ENCODE data around the gene NEK8. TPM values are rescaled to one million over a fixed set of nuclear protein-coding genes. Genes with fewer than 3 reads are reported as not detected.
A peak's percentile ranks its signal among the peaks of the same experiment; 100 is the strongest.

NEK8 gene
- total RNA-seq, 1 donor from 2014 or later: 29.7 TPM

GRCh38 chr17:28759256-28759865 lies 30.8 kb downstream of the NEK8 start:
- POLR2A ChIA-PET: interaction anchor here (0.5 to 23.0 kb wide), 3 partner anchors 32 to 63 kb away, joined by 5 to 2384 read pairs (median 28); partner anchors contain the start of genes NEK8, RPL23A and TLCD1
- ATAC-seq (ENCODE audit: low read depth) (no peak), DNase-seq (no peak)
- intact Hi-C loops (cut with micrococcal nuclease): no loop called here
- CTCF ChIA-PET: no interaction called here
- Mint-ChIP-seq H3K9me3 (no peaks in the 10 kb centered on the region), H3K36me3 (ENCODE audit: low read depth) (peaks cover 80% of the 10 kb centered on the region), H3K4me1 (peaks cover 10% of the 10 kb centered on the region), H3K27me3 (no peaks in the 10 kb centered on the region), H3K4me3 (no peak overlapping the region), H3K27ac (peak overlapping the region; percentile 18)
- no peak for TF ChIP-seq CTCF (IDR thresholded peaks at IDR 0.05)

GRCh38 chr17:28760601-28761562 lies 32.3 kb downstream of the NEK8 start:
- Mint-ChIP-seq H3K4me3 (no peak overlapping the region), H3K27me3 (no peaks in the 10 kb centered on the region), H3K4me1 (peaks cover 10% of the 10 kb centered on the region), H3K36me3 (ENCODE audit: low read depth) (peaks cover 79% of the 10 kb centered on the region), H3K27ac (peak overlapping the region; percentile 15), H3K9me3 (no peaks in the 10 kb centered on the region)
- ChIA-PET POLR2A (interaction anchor here (0.6 to 4.6 kb wide), 4 partner anchors 9 to 136 kb away, joined by 7 to 30 read pairs (median 20); partner anchors contain the start of genes NEK8 and TLCD1), CTCF (interaction anchor here (0.7 to 6.4 kb wide), 8 partner anchors 14 to 193 kb away, joined by 3 to 112 read pairs (median 16); partner anchors contain the start of genes DHRS13, NEK8 and TLCD1)
- ATAC-seq (ENCODE audit: low read depth) (no peak), DNase-seq (no peak)
- intact Hi-C loops (cut with micrococcal nuclease): loop anchor here (5.0 kb wide), 1 partner anchor 356 kb away; no protein-coding TSS in a partner anchor
- no peak for TF ChIP-seq CTCF (IDR thresholded peaks at IDR 0.05)

GRCh38 chr17:28763137-28763799 lies 34.7 kb downstream of the NEK8 start:
- Mint-ChIP-seq H3K4me3 (no peak overlapping the region), H3K27me3 (no peaks in the 10 kb centered on the region), H3K27ac (peak overlapping the region; percentile 46), H3K9me3 (no peaks in the 10 kb centered on the region), H3K4me1 (peaks cover 10% of the 10 kb centered on the region), H3K36me3 (ENCODE audit: low read depth) (peaks cover 67% of the 10 kb centered on the region)
- ATAC-seq (ENCODE audit: low read depth) (peak; percentile 35), DNase-seq (no peak)
- CTCF ChIA-PET: interaction anchor here (0.6 to 6.4 kb wide), 46 partner anchors 8 to 1341 kb away, joined by 3 to 112 read pairs (median 5); partner anchors contain the start of genes BLTP2, DHRS13, FAM222B and FLOT2
- no peak for TF ChIP-seq CTCF (IDR thresholded peaks at IDR 0.05)
- intact Hi-C loops (cut with micrococcal nuclease): loop anchor here (1.0 to 5.0 kb wide), 7 partner anchors 36 to 354 kb away; partner anchors contain the start of genes DHRS13 and FAM222B
- POLR2A ChIA-PET: interaction anchor here (0.5 to 4.6 kb wide), 21 partner anchors 12 to 628 kb away, joined by 3 to 51 read pairs (median 6); partner anchors contain the start of genes ERAL1, FLOT2, RPL23A and TLCD1

- DNase-seq: no peak
- H3K9me3 Mint-ChIP-seq: no peaks in the 10 kb centered on the region
- CTCF ChIA-PET: interaction anchor here (0.6 to 6.4 kb wide), 45 partner anchors 9 to 353 kb away, joined by 3 to 112 read pairs (median 5); partner anchors contain the start of genes BLTP2, DHRS13, FAM222B and FLOT2
- H3K36me3 Mint-ChIP-seq (ENCODE audit: low read depth): peaks cover 65% of the 10 kb centered on the region
- intact Hi-C loops (cut with micrococcal nuclease): loop anchor here (1.0 to 5.0 kb wide), 7 partner anchors 37 to 353 kb away; partner anchors contain the start of genes DHRS13 and FAM222B
- peaks cover 10% of the 10 kb centered on the region for H3K4me1 Mint-ChIP-seq
- POLR2A ChIA-PET: interaction anchor here (0.5 to 4.6 kb wide), 19 partner anchors 12 to 190 kb away, joined by 3 to 51 read pairs (median 7); partner anchors contain the start of genes ERAL1, FLOT2, RPL23A and TLCD1
- peak; percentile 86 for ATAC-seq (ENCODE audit: low read depth)
- TF ChIP-seq CTCF (IDR thresholded peaks at IDR 0.05): peak; percentile 80
- no peaks in the 10 kb centered on the region for H3K27me3 Mint-ChIP-seq
- H3K27ac Mint-ChIP-seq: no peak overlapping the region
- no peak overlapping the region for H3K4me3 Mint-ChIP-seq
Observed at GRCh38 chr17:28763804-28764266, 35.2 kb downstream of the NEK8 start.
